Activated CD4-positive, alpha-beta T cell treated with anti-CD3 and anti-CD28 coated beads, Interleukin-10, Interleukin-2, amounts not matched to agents 100 ng/mL and 50 ng/mL, durations not matched to agents 16 hours and 8 hours (primary cell): ENCODE data around the gene RALGAPA1.
A peak's percentile ranks its signal among the peaks of the same experiment; 100 is the strongest.
"Not testable (repeated sequence)": the region's sequence is repeated elsewhere in the genome, so short reads cannot be mapped to it uniquely, and the experiment has no call there.

Experiments
- DNase-seq: peaks from one replicate; pipeline ENCODE4 v3.0.0-alpha.2; 2020

RALGAPA1 gene

DNA sequence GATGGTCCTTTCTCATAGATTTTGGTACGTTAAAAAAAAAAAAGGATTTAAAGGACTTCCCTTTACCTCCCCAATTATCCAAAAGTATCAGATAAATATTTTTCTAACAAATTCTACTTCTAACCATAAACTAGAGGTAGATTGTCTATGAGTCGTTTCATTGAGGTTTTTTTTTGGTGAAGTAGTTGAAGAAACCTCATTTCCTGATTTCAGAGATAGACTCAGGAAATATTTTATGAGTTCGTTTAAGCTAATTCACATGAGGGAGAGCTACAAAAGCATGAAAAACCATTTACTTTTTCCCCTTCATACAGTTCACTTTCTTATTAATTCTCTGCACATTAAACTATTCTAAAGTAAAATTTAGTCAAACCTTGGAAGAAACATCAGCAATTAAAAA lies 112.5 kb downstream of the RALGAPA1 start:
- no peak for DNase-seq

DNA sequence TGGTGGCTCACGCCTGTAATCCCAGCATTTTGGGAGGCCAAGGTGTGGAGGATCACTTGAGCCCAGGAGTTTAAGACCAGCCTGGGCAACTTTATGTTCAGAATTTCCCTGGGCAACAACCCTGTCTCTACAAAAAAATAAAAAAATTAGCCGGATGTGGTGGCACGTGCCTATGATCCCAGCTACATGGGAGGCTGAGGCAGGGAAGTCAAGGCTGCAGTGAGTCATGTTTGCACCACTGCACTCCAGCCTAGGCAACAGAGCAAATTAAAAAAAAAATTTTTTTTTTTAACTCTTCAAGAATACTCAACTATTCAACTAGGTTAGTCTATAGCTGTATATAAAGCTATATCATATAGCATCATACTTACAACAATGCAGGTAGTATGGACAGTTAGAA lies 113.0 kb downstream of the RALGAPA1 start:
- DNase-seq = no peak

DNA sequence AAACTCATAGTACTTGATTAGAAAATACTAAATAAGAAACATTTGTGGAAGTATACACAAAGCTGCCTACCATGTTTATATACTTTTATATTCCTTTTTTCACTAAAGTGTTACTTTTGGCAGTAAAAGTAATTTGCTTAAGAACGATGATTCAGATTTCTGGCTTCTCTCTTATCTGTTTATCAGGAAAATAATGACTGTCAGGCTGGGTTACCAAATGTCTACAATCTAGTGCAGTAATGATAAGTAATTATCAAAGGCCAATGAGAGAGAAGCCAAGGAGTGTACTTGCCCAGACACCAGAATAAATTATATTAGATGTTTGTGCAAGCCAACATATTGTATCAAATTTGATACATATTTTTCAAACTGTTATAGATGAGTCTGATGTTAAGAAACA lies 113.4 kb downstream of the RALGAPA1 start:
- peak; percentile 14 for DNase-seq

DNA sequence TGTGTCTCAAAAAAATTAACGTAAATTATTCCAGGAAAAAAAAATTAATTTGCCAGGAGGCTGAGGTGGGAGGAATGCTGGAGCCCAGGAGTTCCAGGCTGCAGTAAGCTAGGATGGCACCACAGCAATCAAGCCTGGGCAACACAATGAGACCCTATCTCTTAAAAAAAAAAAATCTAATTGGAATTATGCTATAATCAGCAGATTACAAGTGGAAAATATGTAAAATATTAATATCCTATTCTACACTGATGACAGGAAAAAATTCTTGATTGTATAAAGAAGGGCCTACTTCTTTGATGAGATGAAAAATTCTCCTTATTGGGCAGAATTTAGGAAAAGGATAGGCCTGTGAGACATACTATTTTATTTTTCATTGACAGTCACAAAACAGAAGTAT lies 114.0 kb downstream of the RALGAPA1 start:
- no peak for DNase-seq

DNA sequence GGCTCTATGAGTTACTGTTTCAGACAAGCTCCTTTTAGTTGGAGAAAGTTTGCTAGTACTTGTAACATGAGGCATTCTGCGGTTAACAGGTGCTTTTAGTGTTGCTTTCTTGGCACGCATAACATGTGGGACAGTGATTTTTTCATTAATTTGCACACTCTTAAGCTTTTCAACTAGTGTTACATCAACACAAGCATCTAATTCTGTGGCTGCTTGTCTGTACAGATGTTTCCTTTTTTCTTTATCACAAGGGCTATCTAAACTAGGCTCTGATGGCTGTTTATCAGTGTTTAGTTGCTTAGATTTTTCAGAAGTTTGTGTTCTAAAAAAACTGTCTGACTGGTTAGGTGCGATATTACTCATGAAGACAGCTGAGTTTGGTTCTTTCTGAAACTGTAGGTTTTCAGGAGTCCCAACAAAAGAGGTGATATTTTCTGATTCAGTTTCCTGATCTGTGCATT lies 120.1 kb downstream of the RALGAPA1 start:
- peak; percentile 77 for DNase-seq

DNA sequence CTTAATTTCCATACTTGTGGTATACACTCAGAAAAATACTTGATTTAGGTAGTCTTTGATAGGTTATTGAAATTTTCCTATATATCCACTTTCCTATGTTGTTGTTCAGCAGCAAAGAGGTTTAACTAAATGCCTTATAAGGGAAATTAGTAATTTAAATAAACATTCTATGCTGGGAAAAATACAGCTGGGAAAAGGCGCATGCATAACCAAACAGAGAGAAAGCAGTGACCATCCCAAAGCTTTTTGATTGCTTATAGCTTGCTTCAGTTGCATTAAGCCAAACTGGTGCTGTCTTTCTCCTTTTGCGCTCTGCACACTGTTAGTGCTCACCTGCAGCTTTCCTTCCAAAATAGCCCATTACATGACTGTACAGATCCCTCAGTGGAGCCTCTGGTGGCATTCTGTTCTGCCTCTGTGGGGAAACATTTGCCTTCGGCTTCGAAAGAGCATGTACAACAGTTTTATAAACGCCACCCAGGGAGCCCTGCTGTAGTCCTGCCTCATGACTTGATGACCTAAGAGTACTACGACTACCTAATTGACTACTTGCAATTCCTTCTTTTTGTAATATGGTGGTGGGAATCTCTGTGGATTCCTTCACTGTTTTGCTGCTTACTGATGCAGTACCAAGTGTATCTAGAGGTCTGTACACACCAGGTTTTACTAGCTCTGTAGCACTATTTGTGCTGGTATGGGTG lies 120.8 kb downstream of the RALGAPA1 start:
- peak; percentile 1 for DNase-seq

DNA sequence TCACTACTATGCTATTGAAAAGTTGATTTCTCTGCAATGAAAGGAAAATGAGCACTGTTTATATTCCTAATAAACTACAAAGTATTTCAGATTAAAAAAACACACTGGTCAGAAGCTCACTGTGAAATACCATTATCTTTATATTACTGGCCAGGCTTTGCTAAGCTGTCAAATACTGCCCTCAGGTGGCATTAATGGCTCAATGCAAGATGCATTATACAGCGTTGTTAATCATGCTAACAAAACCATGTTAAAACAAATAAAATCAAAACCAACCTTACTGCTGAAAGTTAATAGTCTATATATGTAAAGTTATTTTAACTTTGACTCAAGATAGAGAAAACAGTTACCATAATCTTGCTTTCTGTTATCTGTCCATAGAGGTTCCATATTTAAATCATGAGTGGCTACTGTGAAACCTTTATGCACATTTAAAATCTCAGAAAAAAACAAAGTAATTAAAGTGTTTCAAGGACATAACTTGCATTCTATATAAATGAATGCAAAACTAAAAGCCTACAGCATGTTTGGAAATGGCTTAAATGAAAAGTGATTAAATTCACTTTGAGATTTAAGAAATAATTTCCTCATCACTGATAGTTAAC lies 121.7 kb downstream of the RALGAPA1 start:
- peak; percentile 66 for DNase-seq

DNA sequence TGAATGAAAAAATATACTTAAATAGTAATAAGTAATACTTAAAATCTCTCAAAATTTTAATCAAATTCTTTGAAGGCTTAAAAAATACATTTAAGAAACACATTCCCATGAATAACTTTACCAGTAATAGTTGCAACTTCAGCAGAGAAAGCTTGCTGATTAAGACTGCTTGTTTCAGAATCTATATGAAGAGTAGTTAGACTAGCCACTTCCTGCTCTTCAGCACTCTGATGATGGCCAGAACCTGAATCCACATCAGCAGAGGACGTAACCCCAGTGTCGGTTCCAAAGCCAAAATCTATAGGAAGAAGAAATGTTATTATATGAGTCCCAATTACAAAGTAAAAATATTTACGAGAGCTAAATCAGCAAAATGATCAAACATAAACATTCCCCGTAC lies 125.4 kb downstream of the RALGAPA1 start:
- DNase-seq = not testable (repeated sequence)

DNA sequence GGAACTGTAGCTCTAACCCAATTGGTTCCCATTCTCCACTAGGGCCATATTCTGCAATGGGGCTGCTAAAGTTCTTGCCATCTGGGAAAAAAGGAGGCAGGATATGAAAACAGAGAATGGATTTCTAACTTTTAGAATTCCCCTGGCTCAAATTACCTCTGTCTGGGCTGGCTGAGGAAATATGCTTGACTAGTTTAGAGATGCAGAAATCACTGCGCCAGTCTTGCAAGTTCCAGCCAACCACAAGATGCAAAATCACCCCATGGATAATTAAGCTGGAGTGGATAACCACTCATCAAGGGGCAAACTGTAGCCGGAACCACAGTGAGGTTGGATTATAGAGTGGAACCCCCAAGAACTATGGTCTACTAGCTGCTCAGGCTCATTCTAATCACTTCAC lies 126.3 kb downstream of the RALGAPA1 start:
- DNase-seq = no peak

DNA sequence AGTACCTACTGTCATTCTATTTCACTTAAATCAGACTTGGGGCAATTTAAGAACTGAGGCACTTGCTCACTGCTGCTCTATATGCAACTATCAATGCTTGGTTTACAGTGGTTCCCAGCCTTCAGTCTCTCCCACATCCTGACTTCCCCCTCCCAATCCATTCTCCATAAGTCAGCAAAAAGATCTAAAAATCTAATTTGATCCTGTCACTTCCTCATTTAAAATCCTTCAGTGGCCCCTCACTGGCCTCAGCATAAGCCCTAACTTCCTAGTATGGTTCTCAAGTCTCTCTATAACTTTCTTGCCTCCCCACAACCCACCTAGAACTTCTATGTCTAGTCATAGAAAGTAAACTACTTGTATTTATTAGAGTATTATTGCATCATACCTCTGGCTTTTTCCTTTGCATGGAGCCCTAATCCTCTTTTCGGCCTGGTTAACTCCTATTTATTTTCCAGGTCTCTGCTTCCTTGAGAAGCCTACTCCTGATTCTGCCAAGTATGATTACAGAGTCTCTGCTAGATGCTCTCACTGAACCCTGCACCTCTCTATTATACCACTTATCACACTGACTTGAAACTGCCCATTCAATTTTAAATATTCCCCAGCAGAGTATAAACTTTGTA lies 130.6 kb downstream of the RALGAPA1 start:
- DNase-seq = no peak

DNA sequence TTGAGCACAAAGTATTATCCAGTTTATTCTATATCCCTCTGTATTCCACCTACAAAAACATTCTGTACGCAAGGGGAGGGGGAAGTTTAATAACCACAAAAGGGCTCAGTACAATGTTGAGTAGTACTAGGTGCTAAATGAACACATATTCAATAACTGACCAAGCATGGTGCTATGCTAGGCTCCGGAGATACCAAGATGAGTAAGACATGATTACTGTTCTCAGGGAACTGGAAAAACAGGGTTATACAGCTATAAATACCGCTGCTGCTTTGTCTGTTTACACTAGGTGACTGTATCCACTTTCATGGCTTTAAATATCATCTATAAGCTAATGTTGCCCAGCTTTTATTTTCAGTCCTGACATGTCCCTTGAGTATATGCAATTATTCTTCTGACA lies 139.3 kb downstream of the RALGAPA1 start:
- peak; percentile 19 for DNase-seq

DNA sequence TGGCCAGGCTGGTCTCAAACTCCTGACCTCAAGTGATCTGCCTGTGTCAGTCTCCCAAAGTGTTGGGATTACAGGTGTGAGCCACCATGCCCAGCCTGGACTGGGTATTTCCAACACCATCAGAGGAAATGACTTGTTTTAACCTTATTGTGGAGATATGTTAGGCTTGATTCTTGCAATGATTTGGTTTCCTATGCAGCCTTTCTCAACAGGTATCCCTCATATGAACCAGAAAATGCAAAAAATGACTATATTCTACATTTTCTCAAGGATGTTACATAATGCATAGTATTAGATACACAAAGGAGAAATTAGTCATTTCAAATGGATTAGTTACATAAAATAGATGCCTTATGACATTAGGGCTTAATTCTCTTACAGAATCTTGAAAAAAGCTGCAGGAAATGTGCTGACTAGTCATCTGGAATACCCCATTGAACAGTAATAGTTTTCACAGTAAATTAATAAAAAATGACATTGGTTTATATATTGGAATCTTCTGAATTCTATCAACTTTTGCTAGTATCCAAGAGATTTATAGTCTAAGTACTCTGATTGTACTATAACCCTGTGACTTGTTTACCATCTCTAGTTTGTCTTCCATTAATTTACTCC lies 142.6 kb downstream of the RALGAPA1 start:
- DNase-seq = no peak

DNA sequence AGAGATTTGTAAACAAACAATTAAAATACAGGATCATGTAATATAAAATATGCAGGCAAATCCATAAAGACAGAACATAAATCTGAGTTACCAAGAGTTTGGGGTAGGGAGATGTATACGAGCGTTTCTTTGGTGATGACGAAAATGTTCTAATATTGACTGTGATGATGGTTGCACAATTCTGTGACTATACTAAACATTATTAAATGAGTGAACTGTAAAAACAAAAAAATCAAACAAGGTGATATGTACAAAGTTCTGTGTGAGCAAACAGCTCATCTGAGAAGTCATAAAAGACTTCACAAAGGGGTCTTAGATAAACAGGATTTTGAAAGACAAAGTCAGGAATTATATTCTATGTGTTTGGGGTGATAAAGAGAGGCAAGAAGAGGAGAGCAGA lies 147.2 kb downstream of the RALGAPA1 start:
- DNase-seq = no peak

DNA sequence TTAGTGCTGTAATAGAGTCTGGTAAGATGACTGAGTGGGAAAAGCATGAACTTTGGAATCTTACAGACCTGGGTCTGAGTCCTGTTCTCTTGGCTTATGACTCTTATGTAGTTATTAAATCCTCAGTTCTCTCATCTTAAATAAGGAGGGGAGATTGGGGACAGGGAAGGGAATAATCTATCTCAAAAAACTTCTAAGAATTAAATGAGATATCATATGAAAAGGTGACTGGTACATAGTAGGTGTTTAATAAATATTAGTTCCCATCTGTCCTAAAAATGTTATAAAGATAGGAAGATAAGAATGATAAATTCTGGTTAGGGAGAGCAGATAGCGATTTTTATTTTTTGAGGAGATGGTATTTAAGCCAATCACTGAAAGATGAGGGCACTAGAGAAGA lies 156.1 kb downstream of the RALGAPA1 start:
- DNase-seq = no peak

DNA sequence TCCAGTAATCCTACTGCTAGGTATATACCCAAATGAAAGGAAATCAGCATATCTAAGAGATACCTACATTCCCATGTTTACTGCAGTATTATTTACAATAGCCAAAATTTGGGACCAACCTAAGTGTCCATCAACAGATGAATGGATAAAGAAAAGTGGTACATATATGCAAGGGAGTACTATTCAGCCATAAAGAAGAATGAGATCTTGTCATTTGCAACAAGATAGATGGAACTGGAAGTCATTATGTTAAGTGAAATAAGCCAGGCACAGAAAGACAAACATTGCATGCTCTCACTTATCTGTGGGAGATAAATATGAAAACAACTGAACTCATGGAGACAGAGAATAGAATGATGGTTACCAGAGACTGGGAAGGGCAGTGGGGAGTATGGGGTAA lies 165.6 kb downstream of the RALGAPA1 start:
- DNase-seq = no peak

DNA sequence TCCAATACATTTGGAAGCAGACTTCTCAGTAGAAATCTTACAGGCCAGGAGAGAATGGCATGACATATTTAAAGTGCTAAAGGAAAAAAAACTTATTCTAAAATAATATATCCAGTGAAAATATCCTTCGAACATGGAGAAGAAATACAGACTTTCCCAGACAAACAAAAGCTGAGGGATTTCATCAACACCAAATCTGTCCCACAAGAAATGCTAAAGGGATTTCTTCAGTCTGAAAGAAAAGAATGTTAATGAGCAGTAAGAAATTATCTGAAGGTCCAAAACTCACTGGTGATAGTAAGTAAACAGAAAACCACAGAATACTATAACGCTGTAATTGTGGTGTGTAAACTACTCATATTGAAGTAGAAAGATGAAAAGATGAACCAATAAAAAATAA lies 171.2 kb downstream of the RALGAPA1 start:
- DNase-seq = no peak

DNA sequence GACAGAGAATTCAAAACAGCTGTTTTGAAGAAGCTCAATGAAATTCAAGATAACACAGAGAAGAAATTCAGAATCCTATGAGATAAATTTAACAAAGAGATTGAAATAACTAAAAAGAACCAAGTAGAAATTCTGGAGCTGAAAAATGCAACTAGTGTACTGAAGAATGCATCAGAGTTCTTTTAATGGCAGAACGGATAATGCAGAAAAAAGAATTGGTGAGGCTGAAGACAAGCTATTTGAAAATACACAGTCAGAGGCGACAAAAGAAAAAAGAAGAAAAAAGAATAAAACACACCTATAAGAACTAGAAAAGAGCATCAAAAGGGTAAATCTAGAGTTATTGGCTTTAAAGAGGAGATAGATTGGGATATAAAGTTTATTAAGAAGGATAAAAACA lies 171.8 kb downstream of the RALGAPA1 start:
- DNase-seq = no peak

DNA sequence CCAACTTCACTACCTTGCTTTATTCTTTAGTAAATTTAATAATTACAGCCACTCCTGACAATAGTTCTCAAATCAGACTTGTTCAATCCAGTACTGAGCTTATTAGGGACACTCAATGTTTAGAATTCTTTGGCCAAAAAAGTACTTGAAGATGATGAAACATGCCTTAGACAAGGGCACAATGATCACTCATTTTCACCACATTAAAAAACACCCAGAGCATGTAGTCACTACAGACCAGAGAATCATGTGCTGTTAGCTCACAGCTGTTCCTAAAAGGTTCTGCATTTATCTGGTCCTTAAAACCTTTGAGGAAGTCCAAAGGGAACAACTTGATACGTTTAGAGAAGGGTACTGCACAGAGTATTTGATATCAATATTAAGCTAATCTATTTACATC lies 176.4 kb downstream of the RALGAPA1 start:
- DNase-seq = no peak

DNA sequence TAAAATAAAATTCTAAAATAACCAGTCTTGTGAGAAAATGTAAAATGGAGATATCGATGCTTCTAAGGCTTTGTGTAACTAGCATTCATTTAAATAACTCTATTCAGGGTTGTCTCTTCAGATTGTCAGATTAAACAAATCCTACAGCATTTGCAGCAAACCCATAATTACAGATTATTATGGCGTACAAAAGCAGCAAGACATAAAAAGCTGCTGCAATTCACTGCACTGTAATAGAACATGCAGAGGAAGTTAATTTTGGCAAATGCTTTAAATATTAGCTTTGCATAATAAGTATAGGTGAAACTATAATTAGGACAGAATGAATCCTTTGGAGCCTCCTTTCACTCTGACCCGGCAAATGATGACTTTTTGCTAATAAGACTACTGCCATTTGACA lies 176.8 kb downstream of the RALGAPA1 start:
- DNase-seq = no peak

DNA sequence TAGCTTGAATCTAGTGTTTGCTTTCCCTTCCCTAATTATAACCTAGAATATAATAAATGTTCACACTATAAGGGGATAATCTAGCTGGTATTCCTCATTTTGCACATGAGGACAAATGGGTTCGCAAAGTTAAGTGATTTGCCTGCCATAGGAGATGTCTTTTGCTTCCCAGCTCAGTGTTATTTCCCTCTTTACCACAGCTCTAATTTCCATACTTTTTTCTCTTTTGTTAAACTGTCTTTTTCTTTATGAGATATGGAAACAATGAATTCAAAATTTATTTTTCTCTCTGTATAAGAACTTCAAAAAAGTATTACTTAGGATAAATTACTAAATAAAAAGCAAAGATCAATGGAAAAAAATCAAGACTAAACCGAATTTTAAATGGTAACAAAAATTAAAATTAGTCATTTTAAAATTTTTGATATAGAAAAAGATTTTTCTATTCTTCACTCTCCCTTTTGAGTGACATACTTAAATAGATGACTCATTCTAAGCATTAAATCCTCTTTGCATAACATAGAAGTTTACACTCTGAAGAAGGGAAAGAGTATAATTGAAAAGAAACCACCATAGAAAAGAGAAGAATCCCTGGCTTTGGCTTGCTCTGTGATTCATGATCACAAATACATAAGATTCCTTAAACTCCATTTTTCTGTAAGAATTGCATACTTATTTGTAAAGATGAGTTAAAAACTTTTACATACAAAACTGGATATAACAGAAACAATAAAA lies 177.9 kb downstream of the RALGAPA1 start:
- no peak for DNase-seq

DNA sequence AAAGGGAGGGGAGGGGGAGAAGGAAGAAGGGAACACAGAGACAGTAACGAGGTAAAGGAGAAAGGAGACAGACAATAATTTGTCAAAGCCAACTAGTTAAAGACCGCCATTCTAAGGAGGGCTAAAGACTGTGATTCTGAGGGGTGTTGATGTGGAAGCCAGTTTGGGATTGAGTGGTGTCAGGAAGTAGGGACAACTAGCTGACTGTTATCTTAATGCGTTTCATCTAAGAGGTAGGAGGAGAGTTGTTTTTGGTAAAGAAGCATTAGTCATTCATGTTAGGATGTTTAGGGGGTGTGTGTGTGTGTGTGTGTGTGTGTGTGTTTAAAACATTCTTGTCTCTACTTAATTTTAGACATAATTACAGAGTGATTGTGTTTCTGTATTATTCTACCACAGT lies 180.1 kb downstream of the RALGAPA1 start:
- DNase-seq = no peak

DNA sequence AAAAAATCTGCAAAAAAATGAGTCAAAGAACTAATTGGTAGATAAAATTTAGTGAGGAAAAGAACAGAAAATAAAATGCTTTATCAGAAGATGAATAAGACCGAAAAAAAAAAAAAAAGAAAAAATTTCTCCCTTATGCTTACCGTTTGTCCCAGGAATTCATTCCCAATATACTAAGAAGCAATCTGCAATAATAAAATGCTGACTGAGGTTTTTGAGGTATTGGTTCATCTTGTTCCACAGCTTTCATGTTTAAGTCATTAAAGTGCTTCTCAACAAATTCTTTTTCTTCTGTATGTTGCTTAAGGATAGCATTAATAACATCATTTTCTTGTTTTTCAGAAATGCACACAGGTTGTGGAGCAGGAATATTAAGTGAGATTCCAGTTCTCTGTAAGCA lies 182.1 kb downstream of the RALGAPA1 start:
- not testable (repeated sequence) for DNase-seq

DNA sequence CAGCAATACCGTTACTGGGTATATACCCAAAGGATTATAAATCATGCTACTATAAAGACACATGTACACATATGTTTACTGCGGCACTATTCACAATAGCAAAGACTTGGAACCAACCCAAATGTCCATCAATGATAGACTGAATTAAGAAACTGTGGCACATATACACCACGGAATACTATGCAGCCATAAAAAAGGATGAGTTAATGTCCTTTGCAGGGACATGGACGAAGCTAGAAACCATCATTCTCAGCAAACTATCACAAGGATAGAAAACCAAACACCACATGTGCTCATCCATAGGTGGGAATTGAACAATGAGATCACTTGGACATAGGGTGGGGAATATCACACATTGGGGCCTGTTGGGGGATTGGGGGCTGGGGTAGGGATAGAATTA lies 187.1 kb downstream of the RALGAPA1 start:
- DNase-seq = not testable (repeated sequence)
